Right atrium auricular region (tissue), 2 donors: ENCODE data around the gene CDK14. TPM values are rescaled to one million over a fixed set of nuclear protein-coding genes. Genes with fewer than 3 reads are reported as not detected.

Experiments
- DNase-seq: peaks from one replicate; pipeline ENCODE4 v3.0.0-alpha.2; 2019; ENCODE audit warnings: low spot score
- H3K27ac ChIP-seq, 2 donors: fragments of 200-600 bp; sonication (generic); 1 replicate in 1 of 2; 2 replicates in 1 of 2; pipeline ENCODE4 v1.5.1; 2016 to 2019
- H3K27me3 ChIP-seq, 2 donors: fragments of 200-600 bp; sonication (generic); one replicate each; pipeline versions ENCODE4 v1.5.1 to v1.6.0; 2017 to 2019
- H3K36me3 ChIP-seq: fragments of 200-600 bp; sonication (generic); one replicate; pipeline ENCODE4 v1.5.1; 2016
- H3K4me1 ChIP-seq, 2 donors: fragments of 200-600 bp; sonication (generic); one replicate each; pipeline versions ENCODE4 v1.5.1 to v1.6.0; 2017 to 2019
- H3K4me3 ChIP-seq, 2 donors: fragments of 200-600 bp; sonication (generic); 1 replicate in 1 of 2; 2 replicates in 1 of 2; pipeline ENCODE4 v1.5.1; 2017 to 2019; ENCODE audit warnings: mild to moderate bottlenecking in 1 of 2, moderate library complexity in 1 of 2
- H3K9me3 ChIP-seq, 2 donors: fragments of 200-600 bp; sonication (generic); one replicate each; pipeline ENCODE4 v1.5.1; 2019
- total RNA-seq, 2 donors: library from RNA; depleted of rRNA; stranded (reverse); fragments of >200 nt; gene quantifications; one replicate each; pipeline ENCODE4 v1.1.0, GENCODE V29; 2016
- TF ChIP-seq, protein P1 (sequence below), 2 donors: fragments of 200-600 bp; sonication (generic); IDR thresholded peaks; one replicate each; pipeline ENCODE4 v1.5.1; 2019; ENCODE audit warnings: antibody characterized with exemption in 2 of 2

Gene CDK14
- total RNA-seq, 2 donors from 2014 or later = 21.5 to 37.9 TPM

DNA sequence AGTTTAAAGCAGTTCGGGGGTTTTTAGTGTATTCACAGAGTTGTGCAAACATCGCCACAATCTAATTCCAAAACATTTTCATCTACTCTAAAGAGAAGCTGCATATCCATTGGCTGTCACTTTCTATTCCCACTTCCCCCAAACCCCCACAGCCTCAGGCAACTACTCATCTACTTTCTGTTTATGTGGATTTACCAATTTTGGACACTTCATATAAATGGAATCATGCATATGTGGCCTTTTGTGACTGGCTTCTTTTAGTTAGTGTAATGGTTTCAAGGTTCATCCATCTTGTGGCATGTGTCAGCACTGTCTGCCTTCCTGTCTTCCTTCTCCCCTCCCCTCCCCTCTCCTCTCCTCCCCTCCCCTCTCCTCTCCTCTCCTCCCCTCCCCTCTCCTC is 589.6 kb downstream of the CDK14 start:
- TF ChIP-seq, protein P1, sequence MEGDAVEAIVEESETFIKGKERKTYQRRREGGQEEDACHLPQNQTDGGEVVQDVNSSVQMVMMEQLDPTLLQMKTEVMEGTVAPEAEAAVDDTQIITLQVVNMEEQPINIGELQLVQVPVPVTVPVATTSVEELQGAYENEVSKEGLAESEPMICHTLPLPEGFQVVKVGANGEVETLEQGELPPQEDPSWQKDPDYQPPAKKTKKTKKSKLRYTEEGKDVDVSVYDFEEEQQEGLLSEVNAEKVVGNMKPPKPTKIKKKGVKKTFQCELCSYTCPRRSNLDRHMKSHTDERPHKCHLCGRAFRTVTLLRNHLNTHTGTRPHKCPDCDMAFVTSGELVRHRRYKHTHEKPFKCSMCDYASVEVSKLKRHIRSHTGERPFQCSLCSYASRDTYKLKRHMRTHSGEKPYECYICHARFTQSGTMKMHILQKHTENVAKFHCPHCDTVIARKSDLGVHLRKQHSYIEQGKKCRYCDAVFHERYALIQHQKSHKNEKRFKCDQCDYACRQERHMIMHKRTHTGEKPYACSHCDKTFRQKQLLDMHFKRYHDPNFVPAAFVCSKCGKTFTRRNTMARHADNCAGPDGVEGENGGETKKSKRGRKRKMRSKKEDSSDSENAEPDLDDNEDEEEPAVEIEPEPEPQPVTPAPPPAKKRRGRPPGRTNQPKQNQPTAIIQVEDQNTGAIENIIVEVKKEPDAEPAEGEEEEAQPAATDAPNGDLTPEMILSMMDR (IDR thresholded peaks at IDR 0.05) = no peak
- H3K4me1 ChIP-seq = no peaks in the 10 kb centered on the region
- DNase-seq = no peak
- H3K27me3 ChIP-seq = no peaks in the 10 kb centered on the region
- H3K36me3 ChIP-seq = no peaks in the 10 kb centered on the region
- no peaks in the 10 kb centered on the region for H3K9me3 ChIP-seq
- H3K4me3 ChIP-seq = no peak overlapping the region
- no peak overlapping the region for H3K27ac ChIP-seq

DNA sequence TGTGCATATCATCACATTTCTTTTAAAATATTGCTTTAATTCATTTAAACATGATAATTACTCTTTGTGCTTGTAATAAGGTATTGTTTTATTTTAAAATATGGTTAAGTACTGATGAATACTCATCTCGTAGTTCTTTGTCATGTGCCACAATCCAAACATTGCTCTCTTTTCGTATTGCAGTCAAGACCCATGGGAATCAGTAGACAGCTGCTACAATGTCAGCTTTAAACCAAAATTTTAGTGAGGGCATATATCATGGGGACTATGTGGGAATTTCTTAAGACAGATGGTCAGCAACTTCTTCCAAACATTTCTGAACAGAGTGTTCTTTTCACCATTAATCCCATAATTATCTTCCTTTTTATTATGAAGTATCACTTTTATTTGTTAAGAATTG is 590.9 kb downstream of the CDK14 start:
- TF ChIP-seq, protein P1 (IDR thresholded peaks at IDR 0.05) = no peak

DNA sequence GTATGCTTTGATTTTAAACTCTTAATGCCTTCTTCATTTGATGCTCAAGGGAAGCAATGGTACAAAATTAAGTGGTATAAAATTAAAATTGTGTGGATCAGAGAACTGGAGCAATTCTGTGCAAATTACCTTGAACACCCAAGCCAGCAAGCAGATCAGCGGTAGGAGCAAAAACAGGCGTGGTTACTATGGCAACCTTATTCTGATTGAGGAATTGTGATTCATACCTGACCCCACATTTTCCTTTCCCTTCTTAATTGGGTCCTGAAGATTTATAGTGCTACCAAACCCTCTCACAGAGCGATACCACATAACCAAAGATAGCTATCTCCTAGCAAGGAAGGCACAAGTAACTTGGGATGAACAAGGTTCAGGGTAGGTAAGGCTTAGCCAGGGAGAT is 595.6 kb downstream of the CDK14 start:
- H3K36me3 ChIP-seq = no peaks in the 10 kb centered on the region
- TF ChIP-seq, protein P1 (IDR thresholded peaks at IDR 0.05) = no peak
- peaks cover 0 to 4% of the 10 kb centered on the region in 2 donors for H3K4me1 ChIP-seq
- DNase-seq = no peak
- H3K4me3 ChIP-seq = no peak overlapping the region
- H3K27me3 ChIP-seq = no peaks in the 10 kb centered on the region
- H3K9me3 ChIP-seq = no peaks in the 10 kb centered on the region
- no peak overlapping the region for H3K27ac ChIP-seq

More for the DNA sequence above, 590.9 kb downstream of the CDK14 start:
- Histone ChIP-seq H3K36me3 (no peaks in the 10 kb centered on the region), H3K4me3 (no peak overlapping the region), H3K27ac (no peak overlapping the region), H3K4me1 (no peaks in the 10 kb centered on the region), H3K9me3 (no peaks in the 10 kb centered on the region), H3K27me3 (no peaks in the 10 kb centered on the region)
- DNase-seq = no peak

DNA sequence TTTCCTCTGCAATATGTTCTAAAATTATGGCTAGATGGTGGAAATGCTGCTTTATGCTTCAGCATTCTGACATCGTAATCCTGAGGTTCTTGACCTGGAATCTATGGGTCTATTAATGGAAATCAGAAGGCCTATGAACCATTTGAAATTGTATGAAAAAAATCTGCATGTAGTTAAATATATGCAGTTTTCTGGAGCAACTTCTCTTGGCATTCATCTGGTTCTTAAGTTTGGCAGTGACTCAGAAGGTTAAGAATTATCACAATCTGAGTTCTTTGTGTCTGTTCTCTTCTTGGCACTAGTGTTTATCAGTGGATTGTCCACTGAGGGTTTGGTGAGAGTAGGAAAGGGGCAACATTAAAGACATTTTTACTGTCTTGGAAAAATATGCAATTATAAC is 597.0 kb downstream of the CDK14 start:
- Histone ChIP-seq H3K36me3 (no peaks in the 10 kb centered on the region), H3K27me3 (no peaks in the 10 kb centered on the region), H3K9me3 (no peaks in the 10 kb centered on the region), H3K27ac (no peak overlapping the region), H3K4me3 (no peak overlapping the region), H3K4me1 (peaks cover 0 to 4% of the 10 kb centered on the region in 2 donors)
- TF ChIP-seq, protein P1 (IDR thresholded peaks at IDR 0.05) = no peak
- no peak for DNase-seq

DNA sequence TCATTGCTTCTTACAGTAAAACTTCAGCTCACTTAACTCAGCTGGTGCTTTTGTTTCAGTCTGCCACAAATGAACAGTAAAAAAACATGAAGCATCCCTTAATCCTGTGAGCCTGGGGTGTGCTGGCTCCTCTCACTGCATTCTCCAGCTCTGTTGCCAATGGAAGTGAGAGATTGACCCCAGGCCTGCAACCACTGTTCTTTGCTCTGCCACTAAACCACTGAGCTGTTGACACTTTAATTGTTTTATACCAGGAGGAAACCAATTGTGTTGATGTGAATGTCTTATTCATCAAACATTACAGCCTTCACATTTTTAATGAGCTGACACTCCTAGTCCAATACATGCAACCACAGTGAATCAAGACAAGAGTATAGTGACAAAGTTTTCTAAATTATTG is 598.7 kb downstream of the CDK14 start:
- TF ChIP-seq, protein P1 (IDR thresholded peaks at IDR 0.05) = no peak
- no peaks in the 10 kb centered on the region for H3K9me3 ChIP-seq
- no peaks in the 10 kb centered on the region for H3K27me3 ChIP-seq
- H3K36me3 ChIP-seq = no peaks in the 10 kb centered on the region
- no peak overlapping the region for H3K4me3 ChIP-seq
- H3K4me1 ChIP-seq = peaks cover 0 to 4% of the 10 kb centered on the region in 2 donors
- DNase-seq = no peak
- no peak overlapping the region for H3K27ac ChIP-seq

DNA sequence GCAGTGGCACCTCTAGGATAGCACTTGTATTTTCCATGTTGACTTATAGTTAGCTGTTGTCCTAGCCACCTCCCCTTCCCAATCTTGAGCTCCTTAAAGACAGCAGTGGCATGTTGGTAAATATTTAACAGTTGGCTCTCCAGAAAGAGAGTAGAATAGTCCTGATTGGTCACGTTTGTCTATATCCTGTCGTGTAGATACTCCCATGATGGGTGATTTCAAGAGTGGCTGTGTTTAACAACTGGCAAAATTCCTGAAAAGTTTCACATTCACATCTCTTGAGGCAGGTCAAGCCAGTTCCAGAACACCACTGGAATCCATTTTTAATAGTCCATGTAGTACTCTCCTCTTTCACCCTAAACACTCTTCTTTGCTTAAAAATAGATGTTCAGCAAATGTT is 599.9 kb downstream of the CDK14 start:
- TF ChIP-seq, protein P1 (IDR thresholded peaks at IDR 0.05) = no peak
- Histone ChIP-seq H3K27ac (no peak overlapping the region), H3K27me3 (no peaks in the 10 kb centered on the region), H3K9me3 (no peaks in the 10 kb centered on the region), H3K4me3 (no peak overlapping the region), H3K4me1 (peaks cover 0 to 4% of the 10 kb centered on the region in 2 donors), H3K36me3 (no peaks in the 10 kb centered on the region)
- DNase-seq = no peak
